Mucosa of descending colon (tissue), 3 donors: Measurements from ENCODE around the gene AEBP1. TPM values are rescaled to one million over a fixed set of nuclear protein-coding genes. Genes with fewer than 3 reads are reported as not detected.

ENCODE experiments used
- ATAC-seq: fragments of 200-7000 bp; cut with Tn5 transposase; one replicate; pipeline ENCODE4 v1.9.1; 2020; ENCODE audit warnings: mild to moderate bottlenecking, moderate library complexity
- DNase-seq, 3 donors: peaks; one replicate each; pipeline ENCODE4 v3.0.0-alpha.2; 2020
- H3K36me3 ChIP-seq: fragments of 200-600 bp; one replicate; pipeline ENCODE4 v1.8.0; 2021; ENCODE audit warnings: low read depth, mild to moderate bottlenecking
- H3K4me1 ChIP-seq: fragments of 200-600 bp; one replicate; pipeline ENCODE4 v1.8.0; 2021; ENCODE audit warnings: low read depth, mild to moderate bottlenecking
- H3K4me3 ChIP-seq: fragments of 200-600 bp; one replicate; pipeline ENCODE4 v1.8.0; 2021; ENCODE audit warnings: mild to moderate bottlenecking
- H3K9me3 ChIP-seq: fragments of 200-600 bp; one replicate; pipeline ENCODE4 v1.8.0; 2021; ENCODE audit warnings: mild to moderate bottlenecking
- CTCF ChIP-seq: fragments of 200-600 bp; IDR thresholded peaks from one replicate; pipeline ENCODE4 v1.8.0; 2022; ENCODE audit warnings: antibody characterized with exemption, mild to moderate bottlenecking
- intact Hi-C, 2 donors: fragments of 100-400 bp; cut with DNase I in 1 of 2; cut with micrococcal nuclease in 1 of 2; formaldehyde crosslinking; loops; one replicate each; pipeline versions ENCODE4 v1.11.0 to v1.11.1; 2022; cut with DNase I, micrococcal nuclease
- total RNA-seq, 3 donors: library from RNA; stranded (reverse); fragmentation: NEBNext Ultra II Directional in 2 of 3; extraction: Animal tissue kit (Norgen Biotek cat#: 25700) in 2 of 3; gene quantifications; one replicate each; pipeline versions ENCODE4 v1.2.1 to v1.2.4, GENCODE V29; 2021 to 2023
- donor health status: DM: no; HTN: no; CAD: no; lungs with moderate emphysema.
- donor health status: DM: no; HTN: no; CAD: no.
- donor health status: DM: no; HTN: yes; CAD: no.

AEBP1 gene
- total RNA-seq, 3 donors from 2014 or later: 14.1 to 130 (median 42.2) TPM

GRCh38 chr7:44106311-44107065, 2.3 kb downstream of the AEBP1 start:
- Histone ChIP-seq H3K4me1 (no peaks in the 10 kb centered on the region), H3K36me3 (no peaks in the 10 kb centered on the region), H3K4me3 (no peak overlapping the region), H3K9me3 (no peaks in the 10 kb centered on the region)
- peak in 1 of 3 donors; percentile 14 for DNase-seq
- intact Hi-C loops: no loop called here
- no peak for ATAC-seq
- TF ChIP-seq CTCF: no peak

GRCh38 chr7:44107116-44107960, 3.2 kb downstream of the AEBP1 start:
- intact Hi-C loops: no loop called here
- ATAC-seq (no peak), DNase-seq (peak in 1 of 3 donors; percentile 16)
- no peaks in the 10 kb centered on the region for H3K36me3 ChIP-seq
- no peak for TF ChIP-seq CTCF
- no peaks in the 10 kb centered on the region for H3K9me3 ChIP-seq
- no peak overlapping the region for H3K4me3 ChIP-seq
- no peaks in the 10 kb centered on the region for H3K4me1 ChIP-seq

GRCh38 chr7:44107961-44108767, 4.0 kb downstream of the AEBP1 start:
- peak in 1 of 3 donors; percentile 23 for DNase-seq
- intact Hi-C loops: no loop called here
- H3K4me1 ChIP-seq: no peaks in the 10 kb centered on the region
- no peaks in the 10 kb centered on the region for H3K9me3 ChIP-seq
- H3K4me3 ChIP-seq: no peak overlapping the region
- no peaks in the 10 kb centered on the region for H3K36me3 ChIP-seq
- no peak for ATAC-seq
- no peak for TF ChIP-seq CTCF

GRCh38 chr7:44108768-44109750, 4.9 kb downstream of the AEBP1 start:
- DNase-seq (peak in 2 of 3 donors; percentile 15 to 28), ATAC-seq (no peak)
- intact Hi-C loops: no loop called here
- H3K4me1 ChIP-seq: no peaks in the 10 kb centered on the region
- H3K9me3 ChIP-seq: no peaks in the 10 kb centered on the region
- TF ChIP-seq CTCF: no peak
- H3K36me3 ChIP-seq: no peaks in the 10 kb centered on the region
- no peak overlapping the region for H3K4me3 ChIP-seq
